A673 (cell line): ENCODE results near the gene PCSK6.

Experiments
- CTCF ChIP-seq: fragments of 300-800, 200-600 bp; sonication (generic); conservative IDR thresholded peaks from 2 replicates; pipeline ENCODE4 v1.5.1; 2017; ENCODE audit warnings: low read depth, mild to moderate bottlenecking, antibody characterized with exemption, low read length, moderate library complexity, mixed read lengths
- EZH2 ChIP-seq: fragments of 200-600 bp; sonication (generic); IDR thresholded peaks from 2 replicates; pipeline ENCODE4 v1.6.1; 2017; ENCODE audit warnings: borderline replicate concordance, low read depth, mild to moderate bottlenecking, mixed read lengths, antibody characterized with exemption, low read length; ENCODE audit not compliant: poor library complexity, severe bottlenecking

DNA sequence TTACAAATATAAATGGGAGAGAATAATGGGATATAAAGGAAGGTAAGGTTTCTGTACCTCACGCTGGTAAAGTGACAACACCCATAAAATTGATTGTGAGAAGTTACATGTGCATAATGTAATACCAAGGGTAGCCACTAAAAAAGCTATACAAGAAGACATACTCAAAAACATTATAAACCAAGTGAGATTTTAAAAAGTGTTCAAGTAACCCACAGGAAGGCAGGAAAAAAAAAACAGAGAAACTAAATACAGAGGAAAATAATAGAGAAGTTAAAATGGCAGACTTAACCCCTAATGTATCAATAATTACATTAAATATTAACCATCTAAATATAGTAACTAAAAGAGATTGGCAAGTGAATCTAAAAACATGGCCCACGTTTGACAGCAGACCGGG lies 76.3 kb downstream of the PCSK6 start:
- TF ChIP-seq CTCF (no peak), EZH2 (no peak)
